Vagina (tissue), 2 donors: ENCODE data around the gene NPC1L1.
A peak's percentile ranks its signal among the peaks of the same experiment; 100 is the strongest.

Experiments used
- POLR2AphosphoS5 ChIP-seq, 2 donors: sonication (generic); formaldehyde crosslinking; IDR thresholded peaks; one replicate each; pipeline ENCODE4 v1.9.0; 2017; ENCODE audit warnings: antibody characterized with exemption in 2 of 2, mild to moderate bottlenecking in 2 of 2, low read depth in 1 of 2; ENCODE audit not compliant: insufficient read depth in 1 of 2
- TF ChIP-seq, protein P1 (sequence below), 3 experiments: fragments of 450-650 bp in 2 of 3; fragments of 200-600 bp in 1 of 3; sonication (generic) in 1 of 3; IDR thresholded peaks; one replicate each; pipeline ENCODE4 v1.5.1; 2017 to 2019; ENCODE audit warnings: antibody characterized with exemption in 3 of 3, mild to moderate bottlenecking in 2 of 3, moderate library complexity in 2 of 3

DNA sequence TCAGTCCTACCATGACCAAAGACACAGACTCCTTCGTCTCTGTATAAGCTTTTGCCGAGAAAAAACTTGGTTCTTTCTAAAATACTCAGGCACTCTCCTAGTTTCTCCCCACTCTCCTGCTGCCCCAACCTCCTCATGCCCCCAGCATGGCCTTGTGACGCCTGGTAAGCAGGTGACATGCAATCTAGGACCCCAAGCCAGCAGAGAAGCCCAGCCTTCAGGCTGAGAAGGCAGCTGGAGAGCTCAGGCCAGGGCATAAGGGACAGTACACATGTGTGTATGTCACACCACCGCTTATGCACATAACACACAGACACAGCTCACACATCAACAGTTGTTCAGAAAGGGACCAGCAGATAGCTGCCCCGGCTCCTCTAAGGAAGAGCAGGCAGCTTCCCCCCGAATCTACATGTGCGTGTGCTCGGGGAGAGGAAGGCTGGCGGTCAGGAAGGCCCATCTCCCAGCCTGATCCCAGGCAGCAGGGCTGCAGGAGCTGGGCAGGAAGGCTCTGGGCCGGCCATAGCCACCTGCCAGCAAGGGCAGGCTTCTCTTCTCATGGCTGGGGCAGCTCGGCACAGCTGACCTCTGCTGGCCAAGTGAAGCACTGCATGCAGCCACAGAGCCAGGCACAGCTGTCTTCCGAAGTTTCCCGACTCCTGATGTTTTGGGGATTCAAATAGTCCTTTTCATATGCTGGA is 24.1 kb upstream of the NPC1L1 start:
- TF ChIP-seq POLR2AphosphoS5 (IDR thresholded peaks at IDR 0.05; ENCODE audit: insufficient read depth in 1 of 2, low read depth in 1 of 2): peak in 1 of 2 donors; percentile 41
- TF ChIP-seq, protein P1, sequence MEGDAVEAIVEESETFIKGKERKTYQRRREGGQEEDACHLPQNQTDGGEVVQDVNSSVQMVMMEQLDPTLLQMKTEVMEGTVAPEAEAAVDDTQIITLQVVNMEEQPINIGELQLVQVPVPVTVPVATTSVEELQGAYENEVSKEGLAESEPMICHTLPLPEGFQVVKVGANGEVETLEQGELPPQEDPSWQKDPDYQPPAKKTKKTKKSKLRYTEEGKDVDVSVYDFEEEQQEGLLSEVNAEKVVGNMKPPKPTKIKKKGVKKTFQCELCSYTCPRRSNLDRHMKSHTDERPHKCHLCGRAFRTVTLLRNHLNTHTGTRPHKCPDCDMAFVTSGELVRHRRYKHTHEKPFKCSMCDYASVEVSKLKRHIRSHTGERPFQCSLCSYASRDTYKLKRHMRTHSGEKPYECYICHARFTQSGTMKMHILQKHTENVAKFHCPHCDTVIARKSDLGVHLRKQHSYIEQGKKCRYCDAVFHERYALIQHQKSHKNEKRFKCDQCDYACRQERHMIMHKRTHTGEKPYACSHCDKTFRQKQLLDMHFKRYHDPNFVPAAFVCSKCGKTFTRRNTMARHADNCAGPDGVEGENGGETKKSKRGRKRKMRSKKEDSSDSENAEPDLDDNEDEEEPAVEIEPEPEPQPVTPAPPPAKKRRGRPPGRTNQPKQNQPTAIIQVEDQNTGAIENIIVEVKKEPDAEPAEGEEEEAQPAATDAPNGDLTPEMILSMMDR (IDR thresholded peaks at IDR 0.05): peak; percentile 84 to 94 (median 86)
